GM12873 (cell line): Measurements from ENCODE around the gene PLEKHA4.

Experiments used
- TF ChIP-seq, protein P1 (sequence below): IDR thresholded peaks from 2 replicates; pipeline ENCODE4 v1.5.1; 2012; ENCODE audit warnings: low read depth, mild to moderate bottlenecking, moderate library complexity, low read length, control low read depth; ENCODE audit not compliant: insufficient read depth; ENCODE audit errors: missing control alignments

PLEKHA4 gene

DNA sequence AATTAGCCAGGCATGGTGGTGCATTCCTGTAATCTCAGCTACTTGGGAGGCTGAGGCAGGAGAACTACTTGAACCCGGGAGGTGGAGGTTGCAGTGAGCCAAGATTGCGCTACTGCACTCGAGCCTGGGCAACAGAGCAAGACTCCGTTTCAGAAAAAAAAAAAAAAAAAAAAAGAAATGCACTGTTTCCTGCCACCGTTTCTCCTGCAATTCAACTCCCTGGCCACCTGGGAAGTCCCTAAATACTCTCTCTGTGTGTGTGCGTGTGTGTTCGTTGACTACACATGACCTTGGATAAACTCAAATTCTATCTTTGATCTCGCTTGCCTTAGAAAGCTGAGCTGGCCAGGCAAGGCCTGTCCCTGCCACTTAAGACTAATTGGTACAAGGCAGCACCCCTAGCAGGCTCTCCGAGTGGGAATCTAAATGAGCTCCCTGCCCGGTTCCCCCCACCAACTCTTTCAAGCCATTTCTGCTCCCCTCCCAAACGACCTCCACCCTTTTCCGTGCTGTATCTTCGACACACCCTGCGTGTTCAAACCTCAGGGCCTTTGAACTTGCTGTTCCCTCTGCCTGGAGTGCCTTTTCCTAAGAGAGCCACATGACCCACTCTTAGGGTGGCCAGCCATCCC, 52.4 kb downstream of the PLEKHA4 start:
- TF ChIP-seq, protein P1, sequence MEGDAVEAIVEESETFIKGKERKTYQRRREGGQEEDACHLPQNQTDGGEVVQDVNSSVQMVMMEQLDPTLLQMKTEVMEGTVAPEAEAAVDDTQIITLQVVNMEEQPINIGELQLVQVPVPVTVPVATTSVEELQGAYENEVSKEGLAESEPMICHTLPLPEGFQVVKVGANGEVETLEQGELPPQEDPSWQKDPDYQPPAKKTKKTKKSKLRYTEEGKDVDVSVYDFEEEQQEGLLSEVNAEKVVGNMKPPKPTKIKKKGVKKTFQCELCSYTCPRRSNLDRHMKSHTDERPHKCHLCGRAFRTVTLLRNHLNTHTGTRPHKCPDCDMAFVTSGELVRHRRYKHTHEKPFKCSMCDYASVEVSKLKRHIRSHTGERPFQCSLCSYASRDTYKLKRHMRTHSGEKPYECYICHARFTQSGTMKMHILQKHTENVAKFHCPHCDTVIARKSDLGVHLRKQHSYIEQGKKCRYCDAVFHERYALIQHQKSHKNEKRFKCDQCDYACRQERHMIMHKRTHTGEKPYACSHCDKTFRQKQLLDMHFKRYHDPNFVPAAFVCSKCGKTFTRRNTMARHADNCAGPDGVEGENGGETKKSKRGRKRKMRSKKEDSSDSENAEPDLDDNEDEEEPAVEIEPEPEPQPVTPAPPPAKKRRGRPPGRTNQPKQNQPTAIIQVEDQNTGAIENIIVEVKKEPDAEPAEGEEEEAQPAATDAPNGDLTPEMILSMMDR, result peak; percentile 23

DNA sequence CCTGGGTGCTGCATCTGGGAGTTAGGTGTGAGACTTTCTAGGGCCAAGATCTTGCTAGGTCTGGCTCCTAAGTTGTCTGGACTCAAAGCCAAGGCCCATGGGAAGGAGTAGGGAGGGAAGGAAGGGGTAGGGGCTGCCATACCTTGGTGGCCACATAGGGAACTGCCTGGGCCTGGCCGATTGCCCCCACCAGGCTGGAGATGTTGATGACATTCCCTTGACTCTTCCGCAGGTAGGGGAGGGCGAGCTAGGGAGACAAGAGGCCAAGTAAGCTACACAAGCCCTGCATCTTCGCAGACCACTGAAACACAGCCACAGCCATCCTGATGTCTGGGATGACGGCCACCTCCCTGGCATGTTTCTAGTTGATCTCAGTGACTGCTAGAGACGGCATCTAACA, 53.5 kb downstream of the PLEKHA4 start:
- TF ChIP-seq, protein P1, result no peak

DNA sequence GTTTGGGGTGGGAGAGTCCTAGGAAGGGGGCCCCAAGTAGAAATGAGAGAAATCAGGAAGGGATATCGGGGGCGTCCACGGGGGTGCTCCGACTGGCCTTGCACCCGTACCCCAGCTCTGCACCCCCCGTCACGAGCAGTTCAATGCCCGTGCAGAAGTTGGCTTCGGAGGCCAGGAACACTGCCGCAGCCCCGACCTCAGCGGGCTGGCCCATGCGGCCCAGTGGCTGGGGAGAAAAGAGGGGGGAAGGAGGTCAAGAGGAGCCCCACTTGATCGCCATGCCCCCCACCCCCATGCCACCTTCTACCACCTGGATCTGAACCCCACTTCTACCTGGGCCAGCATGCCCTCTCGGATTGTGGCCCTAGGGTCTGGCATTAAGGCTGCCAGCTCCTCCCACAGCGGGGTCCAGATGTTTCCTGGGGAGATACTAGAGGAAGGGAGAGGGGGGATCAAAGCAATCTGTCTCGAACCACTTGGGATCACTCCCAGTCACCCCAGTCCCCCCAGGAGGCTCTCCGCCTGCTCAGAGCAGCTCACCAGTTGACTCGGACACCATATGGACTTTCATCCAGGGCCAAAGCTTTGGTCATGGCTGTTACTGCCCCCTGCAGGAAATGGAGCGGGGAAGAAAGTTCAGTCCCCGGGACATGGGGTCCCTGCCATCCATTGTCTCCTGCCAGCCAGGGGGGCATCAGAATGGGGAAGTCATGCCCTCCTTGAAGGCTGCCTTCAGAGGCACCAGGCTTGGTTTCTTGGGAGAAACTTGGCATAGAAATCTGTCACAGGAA, 55.1 kb downstream of the PLEKHA4 start:
- TF ChIP-seq, protein P1, result peak; percentile 40

DNA sequence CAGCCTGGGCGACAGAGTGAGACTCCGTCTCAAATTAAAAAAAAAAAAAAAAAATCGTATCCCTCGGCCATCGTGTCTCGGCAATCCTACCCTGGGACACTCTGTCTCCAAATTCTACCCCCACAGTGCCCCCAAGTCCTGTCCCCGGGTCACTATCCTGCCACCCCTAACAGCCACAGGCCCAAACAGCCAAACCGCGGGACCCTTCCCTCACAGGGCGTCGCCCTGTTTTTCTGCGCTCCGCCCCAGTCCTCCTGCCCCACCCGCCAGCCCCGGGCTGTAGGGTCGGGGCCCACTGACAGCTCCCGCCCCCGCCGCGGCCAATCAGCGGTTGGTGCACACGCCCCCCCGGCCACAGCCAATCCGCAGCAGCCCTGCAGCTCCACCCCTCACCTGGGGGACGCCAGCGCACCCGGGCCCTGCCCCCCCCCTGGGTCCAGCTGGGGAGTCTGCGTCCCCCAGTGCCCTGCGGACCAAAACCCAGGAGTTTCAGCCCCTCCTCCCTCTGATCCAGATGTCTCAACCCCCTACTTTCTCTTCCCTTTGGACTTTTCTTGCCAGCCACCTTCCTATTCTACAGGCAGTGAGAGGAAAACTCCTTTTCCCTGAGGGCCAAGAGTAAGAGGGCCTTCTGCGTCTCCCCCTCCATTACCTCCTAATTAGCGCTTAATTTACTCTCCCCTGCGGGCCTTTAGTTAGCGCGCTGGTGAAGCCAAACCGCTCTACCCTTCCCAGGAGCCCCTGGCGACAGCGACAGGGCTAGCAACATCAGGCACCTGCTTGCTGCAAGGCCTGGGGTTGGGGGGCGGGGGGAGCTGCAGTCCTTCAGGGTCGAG, 56.1 kb downstream of the PLEKHA4 start:
- TF ChIP-seq, protein P1, result no peak

DNA sequence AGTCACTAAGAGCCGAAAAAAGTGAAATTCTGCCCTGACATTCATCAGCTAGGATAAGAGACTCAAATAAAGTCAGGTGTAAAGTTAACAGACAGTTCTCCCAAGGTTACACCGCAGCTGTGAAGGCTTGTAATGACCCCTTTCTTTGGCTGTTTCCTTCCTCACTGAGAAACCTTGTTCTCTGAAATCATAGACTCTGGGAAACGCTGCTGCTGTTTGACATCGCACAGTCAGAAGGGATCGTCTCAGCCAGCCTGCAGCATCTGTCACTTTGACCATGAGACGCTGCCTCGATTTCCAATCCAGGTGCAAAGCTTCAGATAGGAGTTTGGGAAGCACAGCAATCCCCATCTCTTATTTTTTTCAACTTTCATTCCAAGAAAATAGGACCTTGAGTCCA, 58.3 kb downstream of the PLEKHA4 start:
- TF ChIP-seq, protein P1, result no peak

DNA sequence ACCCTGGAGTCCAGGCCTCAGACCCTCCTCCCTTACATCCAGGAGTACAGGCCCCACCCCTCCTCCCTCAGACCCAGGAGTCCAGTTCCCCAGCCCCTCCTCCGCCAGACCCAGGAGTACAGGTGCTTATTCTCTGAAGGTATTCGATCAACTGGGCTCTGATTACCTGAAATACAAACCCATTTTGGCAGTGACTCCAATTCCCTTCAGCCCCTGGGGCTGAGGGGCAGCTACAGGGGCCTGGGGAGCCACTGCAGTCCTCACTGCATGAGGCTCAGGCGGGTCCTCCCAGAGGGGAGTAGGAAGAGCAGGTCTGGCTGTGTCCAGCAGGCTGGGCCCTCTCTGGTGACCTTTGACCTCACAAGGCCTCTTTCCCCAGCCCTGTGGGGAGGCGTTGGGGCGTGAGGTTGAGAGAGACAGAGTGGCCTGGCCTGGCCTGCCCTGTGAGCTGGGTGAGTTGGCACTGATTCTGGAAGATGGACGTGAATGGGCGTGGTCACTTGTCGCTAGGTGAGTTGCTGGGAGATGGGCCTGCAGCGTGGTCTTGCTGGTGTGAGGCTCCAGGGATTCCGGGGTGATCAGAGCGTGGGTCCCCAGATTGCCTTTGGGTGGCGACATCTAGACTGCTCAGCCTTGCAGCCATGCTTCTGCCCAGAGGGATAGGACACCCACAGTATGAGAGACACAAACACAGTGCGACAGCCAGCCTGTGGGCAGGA, 60.7 kb downstream of the PLEKHA4 start:
- TF ChIP-seq, protein P1, result no peak
